GM18861 (cell line): ENCODE measurements around the gene MRPS6.

Experiments
- ATAC-seq: cut with Tn5 transposase; IDR thresholded peaks from one replicate; pipeline ENCODE4 v1.9.1; 2021; ENCODE audit not compliant: unreplicated experiment

Gene MRPS6

DNA sequence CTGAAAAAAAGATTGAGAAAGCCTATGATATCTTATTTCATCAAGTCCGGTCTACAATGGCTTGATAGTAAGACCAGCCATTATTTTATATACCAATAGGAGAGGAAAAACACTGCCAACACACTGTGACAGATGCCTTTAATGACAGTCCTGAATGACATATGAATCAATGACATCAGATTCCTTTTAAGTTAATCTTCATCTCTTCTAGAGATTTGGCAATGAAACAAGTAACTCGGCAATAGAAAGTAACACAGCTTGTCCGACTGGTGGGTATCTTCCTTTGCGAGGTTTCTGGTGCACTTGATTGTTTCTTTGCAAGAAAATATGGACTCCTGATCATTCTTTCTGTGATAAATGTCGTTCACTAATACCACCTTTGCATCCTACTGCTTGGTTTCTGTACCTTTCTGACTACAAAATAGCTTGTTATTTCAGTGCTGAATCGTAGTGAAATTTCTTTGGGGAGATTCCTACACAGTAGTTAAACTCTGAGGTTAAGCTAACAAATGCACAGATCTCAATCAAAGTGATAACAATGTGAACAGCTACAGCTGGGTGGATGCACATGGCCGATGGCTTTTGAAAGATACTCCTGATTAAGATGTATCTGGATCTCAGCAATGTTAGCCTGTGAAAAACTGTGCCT, 104.7 kb downstream of the MRPS6 start:
- no peak for ATAC-seq

DNA sequence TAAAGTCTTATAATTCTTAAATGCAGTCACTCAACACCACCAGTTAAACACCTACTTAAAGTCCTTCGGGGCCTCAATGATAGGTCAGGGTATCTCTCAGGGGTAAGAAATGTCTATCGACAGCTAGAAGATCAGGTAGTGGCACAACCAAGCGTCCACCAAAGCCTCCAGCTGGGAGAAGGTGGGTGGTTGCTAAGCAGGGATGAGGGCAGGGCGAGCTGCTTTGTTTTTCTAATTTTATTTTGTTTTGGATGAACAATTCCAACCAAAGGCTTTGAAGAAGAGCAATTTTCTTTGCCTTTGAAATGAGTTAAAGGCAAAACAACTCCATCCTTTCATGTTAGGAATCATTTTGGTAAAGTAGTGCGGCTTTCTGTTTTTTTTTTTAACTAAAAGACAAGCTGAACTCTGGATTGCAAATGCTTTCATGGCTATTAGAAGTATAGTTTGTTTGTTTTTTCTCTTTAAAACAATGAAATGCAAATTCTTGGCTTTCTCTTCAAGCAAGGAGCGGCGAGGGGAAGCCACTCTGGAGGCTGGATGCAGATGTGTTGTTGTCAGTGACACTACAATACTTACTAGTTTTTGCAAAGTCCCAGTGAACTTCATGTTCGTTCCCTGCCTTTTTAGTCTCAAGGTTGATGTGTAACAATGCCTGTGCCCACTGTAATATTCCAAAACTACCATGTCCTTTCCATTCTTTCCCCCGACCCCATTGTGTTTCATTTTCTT, 106.0 kb downstream of the MRPS6 start:
- ATAC-seq, result no peak

DNA sequence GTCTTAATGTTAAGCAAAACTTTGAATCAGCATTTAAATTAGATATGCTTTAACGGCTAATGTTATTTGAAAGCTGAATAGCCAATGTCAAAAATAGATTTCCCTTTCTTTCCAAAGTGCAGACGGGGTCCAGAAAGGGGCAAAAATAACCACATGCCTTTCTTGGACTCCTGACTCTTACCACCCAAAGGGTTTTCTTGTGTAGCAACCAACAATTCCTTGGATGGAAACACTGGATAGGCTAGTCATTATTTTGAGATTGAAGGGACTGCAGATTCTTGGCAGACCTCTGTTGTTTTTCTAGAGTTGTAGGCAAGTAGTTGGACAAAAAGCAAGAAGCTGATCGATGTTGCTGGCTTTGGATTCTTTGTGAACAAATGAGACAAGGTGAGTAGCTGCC, 107.0 kb downstream of the MRPS6 start:
- no peak for ATAC-seq

DNA sequence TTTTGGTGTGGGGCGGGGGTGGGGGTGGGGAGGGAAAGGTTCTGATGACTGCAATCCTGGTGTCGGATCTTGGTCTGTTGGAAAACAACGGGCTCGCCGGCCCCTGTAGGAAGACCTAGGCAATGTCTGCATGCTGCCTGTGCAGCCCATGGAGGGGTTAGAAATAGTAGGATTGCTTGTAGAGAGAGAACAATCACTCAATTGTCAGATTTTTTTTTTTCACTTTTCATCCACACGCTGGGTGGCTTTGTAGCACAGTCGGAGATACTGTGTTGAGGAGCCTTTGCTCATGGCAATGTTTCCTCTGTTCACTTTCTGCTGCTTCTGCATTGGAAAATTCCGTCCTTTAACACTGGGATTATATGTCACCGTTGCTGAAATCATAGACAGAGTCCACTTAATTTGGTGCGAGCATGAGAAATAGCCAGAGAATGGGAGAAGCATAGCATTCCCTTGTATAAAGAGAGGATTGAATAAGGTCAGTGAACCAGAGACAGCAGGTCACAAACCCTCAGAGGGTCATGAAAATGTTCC, 107.5 kb downstream of the MRPS6 start:
- no peak for ATAC-seq

DNA sequence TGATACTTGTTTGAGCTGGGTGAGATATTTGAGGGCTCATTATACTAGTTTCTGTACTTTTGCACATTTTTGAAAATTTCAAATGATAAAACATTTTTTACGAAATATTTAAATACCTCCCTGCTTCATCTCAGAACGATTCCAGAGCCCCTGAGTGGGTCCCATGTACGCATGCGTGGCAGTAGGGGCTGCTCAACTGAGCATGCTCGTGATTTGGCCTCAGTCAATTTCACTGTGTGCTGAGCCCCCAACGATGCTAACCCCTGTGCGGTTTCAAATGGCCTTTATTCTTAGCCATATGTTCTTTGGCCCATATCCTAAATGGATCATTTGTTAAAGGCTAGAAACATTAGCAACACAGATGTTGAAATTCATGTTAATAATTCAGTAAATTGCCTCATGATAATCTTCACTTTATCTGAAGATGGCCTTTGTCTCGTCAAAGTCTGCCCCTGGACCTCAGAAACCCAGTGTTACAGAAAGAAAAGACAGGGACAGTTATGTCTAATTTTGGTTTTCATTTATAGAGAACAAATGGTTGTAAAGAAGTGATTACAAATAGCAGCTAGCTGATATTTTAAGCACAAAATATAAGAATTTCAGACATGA, 108.2 kb downstream of the MRPS6 start:
- no peak for ATAC-seq

DNA sequence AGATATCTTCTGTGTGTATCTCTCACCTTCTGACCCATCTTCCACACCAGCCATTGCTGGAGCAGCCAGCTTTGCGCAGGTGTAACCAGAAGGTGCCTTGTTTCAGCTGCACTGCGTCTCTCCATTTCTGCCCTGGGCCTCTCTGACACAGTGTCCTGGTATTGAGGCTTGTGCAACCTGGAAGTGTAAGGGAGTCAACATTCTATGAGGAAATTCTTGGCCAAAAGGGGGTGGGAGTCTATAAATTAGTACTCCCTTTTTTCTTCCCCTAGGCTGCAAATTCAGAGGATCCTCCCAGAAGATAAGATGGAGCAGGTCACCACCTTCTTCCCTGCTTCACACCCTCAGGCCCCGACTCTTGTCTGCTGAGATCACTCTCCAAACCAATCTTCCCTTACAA, 109.1 kb downstream of the MRPS6 start:
- ATAC-seq, result no peak

DNA sequence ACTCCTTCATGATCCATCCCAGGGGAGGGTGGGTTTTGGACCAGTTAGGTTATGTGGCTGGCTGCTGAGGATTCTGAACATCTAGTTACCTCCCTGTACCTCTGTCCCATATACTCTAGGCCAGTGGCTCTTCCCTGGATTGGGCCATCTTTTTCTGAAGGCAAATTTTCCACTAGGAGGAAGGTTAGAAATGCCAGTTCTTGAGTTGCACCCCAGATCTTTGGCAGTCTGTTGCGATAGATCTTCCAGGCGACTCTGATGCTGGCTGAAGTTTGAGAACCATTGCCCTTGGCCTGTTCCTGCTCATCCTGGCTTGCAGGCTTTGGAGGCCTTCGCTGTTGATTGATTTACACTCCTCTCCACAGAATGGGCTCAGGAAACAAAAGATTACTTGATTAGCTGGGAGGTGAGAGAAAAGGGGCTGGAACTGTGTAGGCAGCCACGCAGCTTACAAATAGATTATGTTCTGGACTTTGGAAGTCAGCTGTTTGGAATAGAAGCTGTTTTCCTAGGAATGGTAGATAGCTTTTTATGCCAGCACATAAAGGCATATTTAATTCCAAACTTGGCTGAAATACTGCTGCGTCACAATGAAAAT, 110.1 kb downstream of the MRPS6 start:
- ATAC-seq, result no peak

DNA sequence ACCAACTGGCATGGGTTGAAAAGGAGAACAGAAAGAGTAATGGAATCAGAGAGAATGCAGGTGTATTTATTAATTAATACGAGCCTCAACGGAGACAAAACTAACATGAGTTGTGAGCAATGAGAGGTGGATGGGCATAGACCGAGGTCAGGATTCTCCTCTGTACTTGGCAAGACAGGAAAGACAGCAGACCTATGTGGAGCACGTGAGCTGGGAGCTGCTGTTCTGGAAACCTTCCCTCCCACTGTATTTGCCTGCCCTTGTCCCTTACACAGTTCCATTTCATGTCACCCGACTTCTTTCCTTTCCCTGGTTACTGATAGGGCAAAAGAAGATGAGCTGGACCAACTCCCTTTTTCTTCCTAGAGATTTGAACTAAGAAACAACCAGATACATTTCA, 110.9 kb downstream of the MRPS6 start:
- no peak for ATAC-seq

DNA sequence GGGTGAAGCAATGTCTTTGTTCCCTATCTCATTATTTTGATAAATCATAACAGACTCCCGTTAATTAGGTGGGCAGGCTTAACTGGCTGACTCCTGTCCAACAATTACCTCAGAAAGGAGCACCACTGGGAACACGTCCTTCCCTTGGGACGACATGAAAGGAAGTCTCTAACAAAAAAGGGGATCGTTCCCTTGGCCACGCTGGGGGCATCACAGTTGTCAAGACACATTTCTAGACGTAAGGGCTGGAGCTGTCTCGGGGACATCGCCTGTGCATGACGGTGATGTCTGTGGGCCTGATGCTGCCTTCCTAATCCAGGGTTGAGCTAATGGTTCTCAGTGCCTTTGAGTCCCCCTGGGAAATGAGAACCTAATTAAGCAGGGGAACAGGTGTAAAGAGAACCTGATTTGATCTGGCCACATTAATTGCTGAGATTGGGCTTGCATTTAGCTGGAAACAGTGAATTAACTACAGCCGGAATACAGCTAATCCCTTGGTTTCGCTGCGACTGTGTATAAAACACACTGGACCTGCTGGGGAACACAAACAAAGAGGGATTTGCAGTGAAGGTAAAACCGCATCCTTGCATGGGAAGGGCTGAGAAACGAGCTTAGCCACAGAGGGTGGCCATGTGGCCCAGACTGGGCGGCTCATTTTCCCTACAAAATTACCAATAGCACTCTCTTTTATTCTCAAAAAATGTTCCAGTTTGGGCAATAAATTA, 111.8 kb downstream of the MRPS6 start:
- ATAC-seq, result no peak

DNA sequence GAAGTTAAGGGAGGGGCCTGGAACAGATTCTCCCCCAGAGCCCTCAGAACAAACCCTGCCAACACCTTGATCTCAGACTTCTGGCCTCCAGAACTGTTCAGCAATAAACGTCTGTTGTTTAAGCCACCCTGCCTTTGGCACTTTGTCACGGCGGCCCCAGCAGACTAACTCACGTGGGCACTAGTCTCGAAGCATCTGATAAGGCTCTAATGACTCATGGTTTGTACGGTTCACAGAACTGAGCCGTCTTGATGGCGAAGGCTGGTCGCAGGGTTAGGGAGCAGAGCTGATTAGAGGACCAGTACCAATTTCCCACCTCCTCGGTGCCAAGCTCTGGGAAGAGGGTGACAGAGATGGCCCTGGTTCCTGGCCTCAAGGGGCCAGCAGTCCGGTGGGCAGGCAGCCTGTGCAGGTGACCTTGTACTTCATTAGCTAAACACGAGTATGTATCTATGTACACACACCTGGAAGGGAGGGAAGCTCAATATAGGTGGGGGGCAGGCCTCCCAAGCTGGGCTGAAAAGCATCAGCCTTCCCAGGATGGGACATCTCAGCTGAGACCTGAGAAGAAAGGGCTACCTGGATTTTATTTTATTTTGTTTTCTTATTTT, 112.8 kb downstream of the MRPS6 start:
- no peak for ATAC-seq

DNA sequence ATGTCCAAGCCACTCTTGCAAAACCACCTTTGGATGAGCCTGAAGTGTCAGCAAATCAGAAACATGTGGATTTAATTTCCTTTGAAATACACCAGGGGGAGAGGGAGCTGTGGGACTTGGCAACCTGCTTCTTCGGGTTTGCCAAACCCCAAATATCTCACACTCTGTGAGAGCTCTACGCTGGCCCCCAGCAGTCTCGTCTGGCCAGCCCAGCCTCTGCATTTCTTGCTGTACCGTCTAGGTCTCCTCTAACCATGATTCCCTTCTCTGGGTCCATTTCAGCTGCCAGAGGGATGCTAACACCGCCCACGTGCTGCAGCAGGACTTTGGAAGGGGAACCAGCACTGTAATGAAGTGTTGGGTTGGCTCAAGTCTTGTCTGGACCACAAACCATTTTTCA, 114.6 kb downstream of the MRPS6 start:
- no peak for ATAC-seq

DNA sequence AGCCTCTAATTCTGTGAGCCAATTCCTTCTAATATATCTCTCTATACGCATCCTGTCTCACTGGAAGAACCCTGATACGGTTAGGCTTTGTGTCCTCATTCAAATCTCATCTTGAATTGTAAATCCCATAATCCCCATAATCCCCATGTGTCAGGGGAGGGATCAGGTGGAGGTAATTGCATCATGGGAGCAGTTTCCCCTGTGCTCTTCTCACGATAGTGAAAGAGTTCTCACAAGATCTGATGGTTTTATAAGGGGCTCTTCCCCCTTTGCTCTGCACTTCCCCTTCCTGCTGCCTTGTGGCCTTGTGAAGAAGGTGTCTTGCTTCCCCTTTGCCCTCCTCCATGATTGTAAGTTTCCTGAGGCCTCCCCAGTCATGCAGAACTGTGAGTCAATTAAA, 116.1 kb downstream of the MRPS6 start:
- ATAC-seq, result no peak

DNA sequence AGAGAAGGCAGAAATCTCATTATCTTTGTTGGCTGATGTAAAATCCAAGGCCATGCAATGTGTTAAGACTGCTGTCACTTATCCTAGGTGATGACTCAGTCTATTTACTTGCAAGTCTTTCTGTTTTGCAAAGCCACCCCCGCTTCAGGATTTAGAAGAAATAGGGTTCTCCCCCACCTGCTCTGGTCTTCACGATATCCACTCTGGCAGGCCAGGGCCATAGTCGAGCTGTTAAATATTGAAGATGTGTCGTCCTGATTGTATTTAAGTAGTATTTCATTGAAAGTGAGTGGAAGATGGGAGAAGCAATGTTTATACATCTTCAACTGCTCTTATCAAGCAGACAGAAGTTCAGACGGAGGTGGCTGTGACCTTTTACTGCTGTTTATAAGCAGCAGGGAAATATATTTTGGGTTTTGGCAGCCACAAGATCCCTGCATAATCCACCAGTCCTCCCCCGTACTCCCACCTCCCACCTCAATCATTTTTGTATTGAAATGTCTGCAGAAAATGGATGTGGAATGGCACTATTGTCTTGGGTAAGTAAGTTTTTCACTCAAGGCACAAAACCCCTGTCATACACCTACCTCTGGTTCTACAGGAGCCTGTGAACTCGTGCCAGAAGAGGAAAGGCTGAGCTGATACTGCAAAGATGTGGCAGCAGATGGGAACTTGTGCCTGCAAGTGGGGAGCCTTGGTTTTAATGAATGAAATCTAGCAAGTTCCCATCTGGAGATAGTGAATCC, 117.4 kb downstream of the MRPS6 start:
- ATAC-seq, result no peak

DNA sequence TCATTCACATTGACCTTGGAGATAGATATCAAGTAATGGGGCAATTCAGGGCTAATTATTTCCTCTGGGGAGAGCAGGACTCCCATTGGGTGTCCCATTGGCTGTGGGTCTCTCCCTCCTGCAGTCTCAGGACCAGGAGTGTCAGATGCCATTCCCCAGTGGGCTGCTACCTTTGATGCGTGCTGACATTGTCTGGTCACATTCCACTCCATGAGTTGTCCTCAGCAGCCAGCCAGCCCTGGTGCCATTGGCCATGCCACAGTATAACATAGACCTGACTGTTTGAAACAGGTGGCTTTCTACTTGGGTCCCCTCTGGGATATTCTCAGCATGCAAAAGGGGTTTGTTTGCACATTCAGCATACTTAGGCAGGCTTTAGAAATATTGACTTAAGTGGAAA, 118.5 kb downstream of the MRPS6 start:
- no peak for ATAC-seq
